RWPE1 (cell line): ENCODE results near the gene GRID1.
A peak's percentile ranks its signal among the peaks of the same experiment; 100 is the strongest.

ENCODE experiments used
- CTCF ChIA-PET: fragments of 350-600 bp; sonication (Branson Sonifier 250); formaldehyde crosslinking; extraction: SDS; loops from one replicate; lab custom pipeline; 2021; lab: Yijun Ruan, JAX
- POLR2A ChIA-PET: fragments of 400-600 bp; formaldehyde crosslinking; extraction: SDS; loops from one replicate; lab custom pipeline; 2020; ENCODE audit warnings: antibody characterized with exemption; ENCODE audit not compliant: low non-redundant PET; lab: Yijun Ruan, JAX
- DNase-seq: peaks from one replicate; pipeline ENCODE4 v3.0.0; 2012; ENCODE audit warnings: low spot score
- H3K27ac ChIP-seq: fragments of 450-650 bp; 2 replicates; pipeline ENCODE4 v1.5.1; 2017
- CTCF ChIP-seq: fragments of 450-650 bp; conservative IDR thresholded peaks from 2 replicates; pipeline ENCODE4 v1.5.1; 2017; ENCODE audit warnings: low read depth, mild to moderate bottlenecking

GRID1 gene

GRCh38 chr10:86233131-86233530 is 133.5 kb downstream of the GRID1 start:
- H3K27ac ChIP-seq: no peak overlapping the region
- ChIA-PET CTCF (no interaction called here), POLR2A (no interaction called here)
- no peak for DNase-seq
- TF ChIP-seq CTCF: no peak

GRCh38 chr10:86232644-86233043 is 134.0 kb downstream of the GRID1 start:
- no peak overlapping the region for H3K27ac ChIP-seq
- ChIA-PET POLR2A (no interaction called here), CTCF (no interaction called here)
- no peak for TF ChIP-seq CTCF
- DNase-seq: no peak

GRCh38 chr10:86231796-86232560 is 134.6 kb downstream of the GRID1 start:
- ChIA-PET CTCF (no interaction called here), POLR2A (no interaction called here)

GRCh38 chr10:86230557-86231180 is 135.9 kb downstream of the GRID1 start:
- no peak for DNase-seq
- H3K27ac ChIP-seq: no peak overlapping the region
- CTCF ChIA-PET: interaction anchor here (0.7 kb wide), 1 partner anchor 25 kb away, joined by 3 read pairs; no protein-coding TSS in a partner anchor
- no peak for TF ChIP-seq CTCF
- POLR2A ChIA-PET: no interaction called here

More at GRCh38 chr10:86231796-86232560, 134.6 kb downstream of the GRID1 start:
- no peak overlapping the region for H3K27ac ChIP-seq
- no peak for TF ChIP-seq CTCF
- DNase-seq: no peak

- no peak for DNase-seq
- ChIA-PET POLR2A (no interaction called here), CTCF (interaction anchor here (0.7 kb wide), 1 partner anchor 26 kb away, joined by 3 read pairs; no protein-coding TSS in a partner anchor)
- no peak for TF ChIP-seq CTCF
- H3K27ac ChIP-seq: no peak overlapping the region
Observed at GRCh38 chr10:86229811-86230556, 136.6 kb downstream of the GRID1 start.

GRCh38 chr10:86229376-86229775 is 137.2 kb downstream of the GRID1 start:
- no peak overlapping the region for H3K27ac ChIP-seq
- TF ChIP-seq CTCF: no peak
- ChIA-PET CTCF (no interaction called here), POLR2A (no interaction called here)
- peak; percentile 44 for DNase-seq
